ENCODE results near the gene WNT3A. TPM values are rescaled to one million over a fixed set of nuclear protein-coding genes. Genes with fewer than 3 reads are reported as not detected.

WNT3A gene
- total RNA-seq, 4 donors from 2014 or later, result not detected

DNA sequence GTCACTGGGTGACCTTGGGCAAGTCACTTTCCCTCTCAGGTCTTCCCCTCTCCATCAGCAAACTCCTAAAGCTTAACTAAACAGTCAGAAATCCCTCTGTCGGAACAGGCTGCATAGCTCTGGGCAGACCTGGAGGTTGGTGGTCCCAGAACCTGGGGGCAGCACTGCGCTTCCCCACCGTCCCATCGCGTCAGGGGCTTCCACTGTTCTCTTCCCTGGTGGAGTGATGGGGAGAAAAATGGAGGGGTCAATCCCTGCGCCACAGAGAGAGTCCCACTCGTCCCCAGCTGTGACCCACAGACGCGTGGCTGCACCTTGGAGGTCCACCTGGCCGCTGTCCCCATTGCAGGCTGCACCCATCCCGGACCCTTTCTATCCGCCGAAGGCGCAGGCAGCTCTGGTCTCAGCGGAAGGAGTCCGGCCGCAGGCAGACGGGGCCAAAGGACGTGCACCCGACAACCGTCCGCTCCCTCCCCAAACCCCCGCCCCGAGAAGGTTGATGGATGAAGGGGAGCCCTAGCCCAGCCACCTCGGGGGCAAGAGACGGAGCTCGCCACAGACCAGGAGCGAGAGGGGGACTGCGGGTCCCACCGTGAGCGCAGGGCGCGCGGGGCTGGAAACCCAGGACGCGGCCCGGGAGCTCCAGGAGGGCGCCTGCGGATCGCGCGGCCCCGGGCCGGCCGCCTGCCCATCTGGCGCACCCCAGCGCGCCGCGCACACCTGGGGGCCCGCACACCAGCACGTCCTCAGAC, 588 bp upstream of the WNT3A start:
- Histone ChIP-seq H3K4me3 (peak overlapping the region in 2 of 4 donors; percentile 12 to 17), H3K4me1 (peaks cover 0 to 26% (median 17%) of the 10 kb centered on the region in 4 donors), H3K36me3 (no peaks in the 10 kb centered on the region), H3K27me3 (peaks cover 0 to 97% (median 36%) of the 10 kb centered on the region in 4 donors), H3K9me3 (no peaks in the 10 kb centered on the region), H3K27ac (replicated peaks in 1 of 4) (no peak overlapping the region)
- DNase-seq (ENCODE audit: extremely low spot score), result peak; percentile 87
- WGBS, result no CpG with 5 or more reads among the region's 52 CpGs
- TF ChIP-seq EP300 (IDR thresholded peaks at IDR 0.05), result no peak
- TF ChIP-seq, protein P1, sequence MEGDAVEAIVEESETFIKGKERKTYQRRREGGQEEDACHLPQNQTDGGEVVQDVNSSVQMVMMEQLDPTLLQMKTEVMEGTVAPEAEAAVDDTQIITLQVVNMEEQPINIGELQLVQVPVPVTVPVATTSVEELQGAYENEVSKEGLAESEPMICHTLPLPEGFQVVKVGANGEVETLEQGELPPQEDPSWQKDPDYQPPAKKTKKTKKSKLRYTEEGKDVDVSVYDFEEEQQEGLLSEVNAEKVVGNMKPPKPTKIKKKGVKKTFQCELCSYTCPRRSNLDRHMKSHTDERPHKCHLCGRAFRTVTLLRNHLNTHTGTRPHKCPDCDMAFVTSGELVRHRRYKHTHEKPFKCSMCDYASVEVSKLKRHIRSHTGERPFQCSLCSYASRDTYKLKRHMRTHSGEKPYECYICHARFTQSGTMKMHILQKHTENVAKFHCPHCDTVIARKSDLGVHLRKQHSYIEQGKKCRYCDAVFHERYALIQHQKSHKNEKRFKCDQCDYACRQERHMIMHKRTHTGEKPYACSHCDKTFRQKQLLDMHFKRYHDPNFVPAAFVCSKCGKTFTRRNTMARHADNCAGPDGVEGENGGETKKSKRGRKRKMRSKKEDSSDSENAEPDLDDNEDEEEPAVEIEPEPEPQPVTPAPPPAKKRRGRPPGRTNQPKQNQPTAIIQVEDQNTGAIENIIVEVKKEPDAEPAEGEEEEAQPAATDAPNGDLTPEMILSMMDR (IDR thresholded peaks at IDR 0.05), result no peak
- TF ChIP-seq POLR2AphosphoS5 (IDR thresholded peaks at IDR 0.05), result no peak
- no peak for TF ChIP-seq POLR2A (IDR thresholded peaks at IDR 0.05; ENCODE audit: low read depth)
- intact Hi-C loops (cut with DNase I), result no loop called here

DNA sequence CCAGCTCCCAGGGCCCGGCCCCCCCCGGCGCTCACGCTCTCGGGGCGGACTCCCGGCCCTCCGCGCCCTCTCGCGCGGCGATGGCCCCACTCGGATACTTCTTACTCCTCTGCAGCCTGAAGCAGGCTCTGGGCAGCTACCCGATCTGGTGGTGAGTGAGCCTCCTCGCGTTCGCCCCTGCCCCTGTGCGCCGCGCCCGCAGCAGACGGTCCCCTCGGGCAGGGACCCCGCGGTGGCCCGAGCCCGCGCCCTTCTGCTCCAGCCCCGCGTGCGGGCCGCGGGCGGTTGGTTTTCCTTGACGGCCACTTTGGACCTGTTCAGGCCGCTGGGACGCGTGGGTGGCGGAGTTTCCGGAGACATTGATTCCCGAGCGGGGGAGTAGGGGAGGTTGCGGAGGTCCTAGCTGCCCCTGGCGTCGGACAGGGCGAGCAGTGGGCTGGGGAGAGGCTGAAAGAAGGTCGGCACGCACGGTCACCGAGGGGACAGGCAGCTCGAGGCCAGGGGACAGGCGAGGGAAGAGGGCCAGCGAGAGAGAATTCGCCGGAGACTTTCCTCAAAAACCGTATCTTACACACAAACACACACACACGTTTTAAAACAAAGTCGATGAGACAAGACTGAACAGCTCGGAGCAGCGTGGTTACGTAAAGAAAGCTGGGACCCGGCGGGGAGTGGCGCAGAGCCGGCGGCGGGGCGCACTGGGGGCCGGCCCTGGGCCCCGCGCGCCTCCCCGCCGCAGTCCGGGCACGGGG, 427 bp downstream of the WNT3A start:
- no peaks in the 10 kb centered on the region for H3K36me3 ChIP-seq
- H3K4me1 ChIP-seq, result peaks cover 0 to 26% (median 17%) of the 10 kb centered on the region in 4 donors
- H3K27ac ChIP-seq (replicated peaks in 1 of 4), result no peak overlapping the region
- no peak for TF ChIP-seq POLR2AphosphoS5 (IDR thresholded peaks at IDR 0.05)
- no peak for TF ChIP-seq POLR2A (IDR thresholded peaks at IDR 0.05; ENCODE audit: low read depth)
- TF ChIP-seq EP300 (IDR thresholded peaks at IDR 0.05), result no peak
- TF ChIP-seq, protein P1 (IDR thresholded peaks at IDR 0.05), result no peak
- no peaks in the 10 kb centered on the region for H3K9me3 ChIP-seq
- intact Hi-C loops (cut with DNase I), result no loop called here
- H3K4me3 ChIP-seq, result peak overlapping the region in 2 of 4 donors; percentile 14 to 20
- WGBS, result 1% methylated on average over 45 of the region's 77 CpGs
- DNase-seq (ENCODE audit: extremely low spot score), result peak; percentile 45
- peaks cover 0 to 95% (median 36%) of the 10 kb centered on the region in 4 donors for H3K27me3 ChIP-seq

DNA sequence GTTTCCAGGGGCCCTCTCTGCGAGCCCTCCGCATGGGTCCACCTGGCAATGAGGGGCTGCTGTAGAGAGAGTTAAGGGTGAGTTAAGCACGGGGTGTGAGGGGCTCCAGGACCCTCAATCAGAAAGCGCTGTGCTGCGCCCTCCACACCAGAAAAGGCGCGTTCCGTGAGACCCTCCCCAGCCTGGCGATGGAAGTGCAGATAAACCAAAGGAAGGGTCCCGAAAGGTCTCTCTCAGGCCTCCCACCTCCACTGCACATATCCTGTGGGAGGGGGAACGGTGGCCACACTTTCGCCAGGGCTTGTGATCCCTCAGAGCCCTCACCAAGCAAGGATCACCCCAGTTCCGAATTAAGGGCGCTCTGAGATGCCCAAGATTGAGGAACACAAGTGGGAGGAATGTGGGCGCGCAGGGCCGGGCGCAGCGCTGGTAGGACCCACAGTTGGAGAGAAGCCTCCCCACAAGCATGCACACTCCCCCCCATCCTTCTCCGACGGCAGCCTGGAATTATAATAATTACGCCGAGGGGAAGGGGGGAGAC, 1.1 kb downstream of the WNT3A start:
- H3K4me3 ChIP-seq, result no peak overlapping the region
- intact Hi-C loops (cut with DNase I), result no loop called here
- peaks cover 0 to 26% (median 17%) of the 10 kb centered on the region in 4 donors for H3K4me1 ChIP-seq
- H3K36me3 ChIP-seq, result no peaks in the 10 kb centered on the region
- peaks cover 0 to 94% (median 36%) of the 10 kb centered on the region in 4 donors for H3K27me3 ChIP-seq
- WGBS, result 4% methylated on average over 21 of the region's 23 CpGs
- H3K9me3 ChIP-seq, result no peaks in the 10 kb centered on the region
- TF ChIP-seq POLR2A (IDR thresholded peaks at IDR 0.05; ENCODE audit: low read depth) (no peak), EP300 (IDR thresholded peaks at IDR 0.05) (no peak), POLR2AphosphoS5 (IDR thresholded peaks at IDR 0.05) (no peak)
- TF ChIP-seq, protein P1 (IDR thresholded peaks at IDR 0.05), result no peak
- H3K27ac ChIP-seq (replicated peaks in 1 of 4), result no peak overlapping the region
- DNase-seq (ENCODE audit: extremely low spot score), result peak; percentile 47

DNA sequence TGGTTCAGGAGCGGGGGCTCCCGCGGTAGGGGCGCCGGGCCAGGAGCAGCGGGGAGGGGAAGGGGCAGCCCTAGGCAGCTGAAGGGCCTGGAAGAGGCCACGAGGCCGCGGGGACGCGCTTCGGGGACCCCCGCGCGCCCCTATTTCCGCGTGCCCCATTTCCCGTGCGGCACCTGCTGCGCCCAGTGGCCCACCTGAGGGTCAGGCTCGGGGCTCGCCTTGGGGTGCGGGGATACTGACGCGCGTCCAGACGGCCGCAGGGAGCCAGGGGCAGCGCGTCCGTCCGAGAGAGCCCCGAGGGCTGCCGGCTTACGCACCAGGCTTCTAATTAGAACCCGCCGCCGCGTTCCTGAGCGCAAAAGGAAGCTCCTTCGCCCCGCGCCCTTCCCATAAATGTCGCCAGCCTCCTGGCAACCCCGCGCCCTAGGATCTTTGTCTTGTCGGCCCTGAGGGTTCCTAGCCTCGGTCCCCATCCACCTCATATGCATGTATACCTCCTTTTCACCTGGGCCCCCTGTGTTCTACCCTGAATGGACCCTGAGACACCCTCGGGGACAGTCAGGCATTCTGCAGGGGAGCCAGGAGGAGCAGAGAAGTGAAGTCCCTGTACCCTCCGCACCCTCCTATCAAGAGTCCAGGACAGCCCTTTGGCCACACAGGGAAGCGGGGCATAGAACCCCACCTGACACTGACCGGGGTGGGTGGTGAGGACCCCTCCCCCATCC, 1.8 kb downstream of the WNT3A start:
- no peak overlapping the region for H3K27ac ChIP-seq (replicated peaks in 1 of 4)
- H3K9me3 ChIP-seq, result no peaks in the 10 kb centered on the region
- peak; percentile 34 for DNase-seq (ENCODE audit: extremely low spot score)
- H3K27me3 ChIP-seq, result peaks cover 0 to 96% (median 35%) of the 10 kb centered on the region in 4 donors
- no peak overlapping the region for H3K4me3 ChIP-seq
- intact Hi-C loops (cut with DNase I), result no loop called here
- H3K4me1 ChIP-seq, result peaks cover 0 to 26% (median 17%) of the 10 kb centered on the region in 4 donors
- no peaks in the 10 kb centered on the region for H3K36me3 ChIP-seq
- no peak for TF ChIP-seq POLR2A (IDR thresholded peaks at IDR 0.05; ENCODE audit: low read depth)
- TF ChIP-seq POLR2AphosphoS5 (IDR thresholded peaks at IDR 0.05), result no peak
- no peak for TF ChIP-seq EP300 (IDR thresholded peaks at IDR 0.05)
- 2% methylated on average over 15 of the region's 52 CpGs for WGBS
